ENCODE measurements around the gene PAX2.

Gene PAX2

DNA sequence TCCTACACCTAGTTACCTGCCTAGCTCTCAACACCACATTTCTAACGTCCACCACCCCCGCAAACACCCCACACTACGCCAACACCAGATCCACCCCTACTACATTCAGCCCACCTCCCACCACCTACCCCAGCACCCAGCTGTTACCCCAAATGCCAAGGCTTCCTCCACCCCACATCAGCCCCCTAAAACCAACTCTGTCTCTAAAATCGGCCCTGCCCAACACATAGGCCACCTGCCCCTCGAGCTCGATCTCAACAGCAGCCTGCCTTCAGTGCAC is 114.0 kb downstream of the PAX2 start:
- H3K4me3 ChIP-seq (ENCODE audit: low read length in 2 of 2), result no peak overlapping the region
- no peak overlapping the region for H3K9ac ChIP-seq (ENCODE audit: low read length in 2 of 2)
- no peaks in the 10 kb centered on the region for H3K36me3 ChIP-seq (ENCODE audit: control insufficient read depth in 2 of 2, insufficient read depth in 2 of 2, low read length in 2 of 2)
- no peaks in the 10 kb centered on the region for H3K4me1 ChIP-seq (ENCODE audit: control insufficient read depth, insufficient read depth, low read length)
- H3K27me3 ChIP-seq (ENCODE audit: control insufficient read depth in 1 of 2, insufficient read depth in 2 of 2, low read length in 2 of 2), result peaks cover 18 to 27% of the 10 kb centered on the region in 2 donors
- H3K27ac ChIP-seq (ENCODE audit: low read length), result no peak overlapping the region
- H3K9me3 ChIP-seq (ENCODE audit: control insufficient read depth in 2 of 2, low read length in 2 of 2), result peaks cover 0 to 2% of the 10 kb centered on the region in 2 donors

DNA sequence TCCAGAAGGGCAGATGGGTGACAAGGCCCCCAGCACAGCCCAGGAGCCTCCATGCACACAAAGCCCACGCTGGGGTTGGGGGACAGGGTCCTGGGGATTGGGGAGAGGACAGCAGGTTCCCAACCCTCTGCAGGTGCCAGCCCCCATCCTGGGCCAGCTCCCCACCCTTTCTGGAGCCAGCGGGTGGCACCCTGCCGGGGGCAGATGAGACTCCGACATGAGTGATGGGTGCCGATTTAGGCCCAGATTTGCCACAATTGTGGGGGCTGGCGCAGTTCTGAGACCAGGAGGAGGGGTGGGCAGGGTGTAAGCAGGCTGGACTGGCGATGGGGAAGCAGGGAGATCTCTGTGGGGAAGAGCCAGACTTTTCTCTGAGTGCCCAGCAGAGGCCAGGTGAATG is 118.1 kb downstream of the PAX2 start:
- H3K4me3 ChIP-seq (ENCODE audit: low read length in 2 of 2), result no peak overlapping the region
- no peak overlapping the region for H3K9ac ChIP-seq (ENCODE audit: low read length in 2 of 2)
- no peaks in the 10 kb centered on the region for H3K9me3 ChIP-seq (ENCODE audit: control insufficient read depth in 2 of 2, low read length in 2 of 2)
- H3K27ac ChIP-seq (ENCODE audit: low read length), result no peak overlapping the region
- peaks cover 35 to 47% of the 10 kb centered on the region in 2 donors for H3K27me3 ChIP-seq (ENCODE audit: control insufficient read depth in 1 of 2, insufficient read depth in 2 of 2, low read length in 2 of 2)
- no peaks in the 10 kb centered on the region for H3K36me3 ChIP-seq (ENCODE audit: control insufficient read depth in 2 of 2, insufficient read depth in 2 of 2, low read length in 2 of 2)
- no peaks in the 10 kb centered on the region for H3K4me1 ChIP-seq (ENCODE audit: control insufficient read depth, insufficient read depth, low read length)

DNA sequence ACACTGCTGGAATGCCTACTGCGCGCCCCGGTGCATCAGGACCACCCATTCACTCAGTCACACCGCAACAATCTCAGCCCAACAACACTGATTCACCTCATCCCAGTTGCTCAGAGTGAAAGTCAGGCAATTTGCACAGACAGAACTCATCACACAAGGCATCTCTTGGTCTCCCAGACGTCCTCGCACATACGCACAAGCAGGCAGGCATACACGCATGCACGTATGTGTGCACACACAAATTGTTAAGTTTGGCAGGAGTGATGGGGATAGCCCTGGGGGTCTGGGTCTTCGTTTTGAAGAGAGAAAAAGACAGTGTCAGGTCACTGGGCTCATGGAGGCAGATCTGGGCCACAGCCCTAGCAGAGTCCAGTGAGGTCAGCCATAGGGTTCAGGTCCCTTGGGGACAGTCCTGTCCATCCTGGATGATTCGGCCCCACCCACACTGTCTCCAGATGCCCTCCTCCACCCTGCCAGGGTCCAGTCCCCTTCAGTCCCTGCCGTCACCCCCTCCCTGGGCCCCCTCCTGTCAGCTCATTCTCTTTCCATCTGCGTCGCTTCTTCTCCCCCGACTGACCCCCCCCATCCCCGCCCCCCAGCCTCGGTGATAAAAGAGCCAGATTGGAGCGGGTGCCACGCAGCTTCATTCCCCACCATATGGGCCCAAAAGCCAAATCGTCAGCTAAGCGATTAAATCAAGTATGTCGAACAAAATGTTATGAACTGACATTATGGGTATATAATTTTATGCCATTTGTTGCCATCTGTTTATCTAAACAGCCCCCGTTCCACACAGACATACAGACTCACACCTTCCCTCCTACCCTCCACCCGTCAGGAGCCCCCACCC is 118.9 kb downstream of the PAX2 start:
- H3K4me1 ChIP-seq (ENCODE audit: control insufficient read depth, insufficient read depth, low read length), result no peaks in the 10 kb centered on the region
- peaks cover 28 to 41% of the 10 kb centered on the region in 2 donors for H3K27me3 ChIP-seq (ENCODE audit: control insufficient read depth in 1 of 2, insufficient read depth in 2 of 2, low read length in 2 of 2)
- H3K9me3 ChIP-seq (ENCODE audit: control insufficient read depth in 2 of 2, low read length in 2 of 2), result no peaks in the 10 kb centered on the region
- H3K27ac ChIP-seq (ENCODE audit: low read length), result no peak overlapping the region
- no peak overlapping the region for H3K4me3 ChIP-seq (ENCODE audit: low read length in 2 of 2)
- H3K36me3 ChIP-seq (ENCODE audit: control insufficient read depth in 2 of 2, insufficient read depth in 2 of 2, low read length in 2 of 2), result no peaks in the 10 kb centered on the region
- no peak overlapping the region for H3K9ac ChIP-seq (ENCODE audit: low read length in 2 of 2)

GRCh38 chr10:100864978-100865377 is 119.6 kb downstream of the PAX2 start:
- no peaks in the 10 kb centered on the region for H3K36me3 ChIP-seq (ENCODE audit: control insufficient read depth in 2 of 2, insufficient read depth in 2 of 2, low read length in 2 of 2)
- H3K27ac ChIP-seq (ENCODE audit: low read length), result no peak overlapping the region
- peaks cover 25 to 38% of the 10 kb centered on the region in 2 donors for H3K27me3 ChIP-seq (ENCODE audit: control insufficient read depth in 1 of 2, insufficient read depth in 2 of 2, low read length in 2 of 2)

DNA sequence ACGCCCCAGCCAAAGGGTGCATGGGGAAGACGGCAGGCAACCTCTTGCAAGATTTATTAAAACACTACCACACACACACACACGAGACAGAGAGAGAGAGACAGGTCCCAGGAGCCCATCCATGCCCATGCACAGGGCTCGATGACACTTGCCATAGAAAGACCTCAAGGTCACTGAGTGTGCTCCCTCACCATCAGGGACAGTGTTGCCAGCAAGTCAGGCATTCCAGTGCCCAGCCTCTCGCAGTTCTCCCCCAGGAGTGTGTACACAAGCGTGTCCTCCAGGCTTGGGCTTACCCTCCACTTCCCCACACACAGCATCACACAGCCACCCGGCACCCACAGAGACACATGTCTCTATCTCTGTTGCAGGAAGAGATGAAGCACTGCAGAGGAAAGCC is 120.6 kb downstream of the PAX2 start:
- H3K9me3 ChIP-seq (ENCODE audit: control insufficient read depth in 2 of 2, low read length in 2 of 2), result no peaks in the 10 kb centered on the region
- H3K27ac ChIP-seq (ENCODE audit: low read length), result no peak overlapping the region
- no peak overlapping the region for H3K9ac ChIP-seq (ENCODE audit: low read length in 2 of 2)
- peaks cover 25 to 38% of the 10 kb centered on the region in 2 donors for H3K27me3 ChIP-seq (ENCODE audit: control insufficient read depth in 1 of 2, insufficient read depth in 2 of 2, low read length in 2 of 2)
- no peaks in the 10 kb centered on the region for H3K4me1 ChIP-seq (ENCODE audit: control insufficient read depth, insufficient read depth, low read length)
- no peaks in the 10 kb centered on the region for H3K36me3 ChIP-seq (ENCODE audit: control insufficient read depth in 2 of 2, insufficient read depth in 2 of 2, low read length in 2 of 2)
- no peak overlapping the region for H3K4me3 ChIP-seq (ENCODE audit: low read length in 2 of 2)

More at GRCh38 chr10:100864978-100865377, 119.6 kb downstream of the PAX2 start:
- Histone ChIP-seq H3K4me3 (ENCODE audit: low read length in 2 of 2) (no peak overlapping the region), H3K9me3 (ENCODE audit: control insufficient read depth in 2 of 2, low read length in 2 of 2) (no peaks in the 10 kb centered on the region), H3K9ac (ENCODE audit: low read length in 2 of 2) (no peak overlapping the region), H3K4me1 (ENCODE audit: control insufficient read depth, insufficient read depth, low read length) (no peaks in the 10 kb centered on the region)

DNA sequence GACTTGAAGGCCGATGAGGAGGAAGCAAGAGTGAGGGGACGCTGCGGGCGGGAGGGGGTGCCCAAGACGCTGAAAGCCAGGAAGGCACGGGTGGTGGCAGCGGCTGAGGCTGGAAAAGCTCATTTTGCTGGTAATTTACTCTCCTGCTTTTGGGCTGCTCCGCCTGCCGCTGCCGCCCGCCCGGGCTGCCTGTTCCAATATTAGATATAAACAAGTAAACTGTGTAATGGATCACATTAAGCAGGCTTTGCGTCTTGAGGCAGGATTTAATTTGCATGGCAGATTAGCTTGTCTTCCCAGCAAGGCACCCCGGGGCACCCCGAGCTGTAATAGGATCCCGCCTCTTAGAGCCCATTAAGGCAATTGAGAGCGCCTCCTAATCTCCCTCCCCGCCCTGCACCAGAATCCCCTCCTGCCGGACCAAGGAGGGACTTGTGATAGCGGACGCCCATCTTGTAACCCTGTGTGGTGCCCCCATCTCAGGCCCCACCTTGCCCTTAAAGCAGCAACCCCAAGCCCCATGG is 121.3 kb downstream of the PAX2 start:
- Histone ChIP-seq H3K4me3 (ENCODE audit: low read length in 2 of 2) (no peak overlapping the region), H3K9me3 (ENCODE audit: control insufficient read depth in 2 of 2, low read length in 2 of 2) (no peaks in the 10 kb centered on the region), H3K4me1 (ENCODE audit: control insufficient read depth, insufficient read depth, low read length) (no peaks in the 10 kb centered on the region), H3K9ac (ENCODE audit: low read length in 2 of 2) (no peak overlapping the region), H3K27ac (ENCODE audit: low read length) (no peak overlapping the region), H3K27me3 (ENCODE audit: control insufficient read depth in 1 of 2, insufficient read depth in 2 of 2, low read length in 2 of 2) (peaks cover 25 to 39% of the 10 kb centered on the region in 2 donors), H3K36me3 (ENCODE audit: control insufficient read depth in 2 of 2, insufficient read depth in 2 of 2, low read length in 2 of 2) (no peaks in the 10 kb centered on the region)

DNA sequence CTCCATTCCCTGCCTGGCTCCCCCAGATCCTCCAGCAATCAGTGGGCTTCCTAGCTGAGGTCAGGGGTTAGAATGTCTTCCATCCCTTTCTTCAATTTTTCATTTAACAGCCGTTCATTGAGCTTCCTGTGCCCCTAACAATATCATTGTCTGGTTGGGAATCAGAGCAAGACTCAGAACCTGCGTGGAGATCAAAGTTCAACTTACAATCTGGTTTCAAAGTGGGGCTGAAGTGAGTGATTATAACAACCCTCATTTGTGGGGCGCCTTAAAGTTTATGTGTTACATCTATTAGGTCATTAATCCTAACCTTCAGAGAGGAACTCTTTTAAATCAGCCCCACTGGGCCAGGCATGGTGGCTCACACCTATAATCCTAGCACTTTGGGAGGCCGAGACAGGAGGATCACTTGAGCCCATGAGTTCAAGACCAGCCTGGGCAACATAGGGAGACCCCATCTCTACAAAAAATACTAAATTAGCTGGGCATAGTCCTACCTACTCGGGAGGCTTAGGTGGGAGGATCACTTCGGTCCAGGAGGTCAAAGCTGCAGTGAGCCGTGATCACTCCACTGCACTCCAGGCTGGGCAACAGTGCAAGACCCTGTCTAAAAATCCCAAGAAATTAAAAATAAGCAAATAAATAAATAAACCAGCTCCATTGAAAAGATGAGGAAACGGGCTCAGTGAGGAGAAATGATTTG is 122.0 kb downstream of the PAX2 start:
- Histone ChIP-seq H3K36me3 (ENCODE audit: control insufficient read depth in 2 of 2, insufficient read depth in 2 of 2, low read length in 2 of 2) (no peaks in the 10 kb centered on the region), H3K27ac (ENCODE audit: low read length) (no peak overlapping the region), H3K4me1 (ENCODE audit: control insufficient read depth, insufficient read depth, low read length) (no peaks in the 10 kb centered on the region), H3K9ac (ENCODE audit: low read length in 2 of 2) (no peak overlapping the region), H3K27me3 (ENCODE audit: control insufficient read depth in 1 of 2, insufficient read depth in 2 of 2, low read length in 2 of 2) (peaks cover 27 to 39% of the 10 kb centered on the region in 2 donors), H3K4me3 (ENCODE audit: low read length in 2 of 2) (no peak overlapping the region), H3K9me3 (ENCODE audit: control insufficient read depth in 2 of 2, low read length in 2 of 2) (no peaks in the 10 kb centered on the region)

DNA sequence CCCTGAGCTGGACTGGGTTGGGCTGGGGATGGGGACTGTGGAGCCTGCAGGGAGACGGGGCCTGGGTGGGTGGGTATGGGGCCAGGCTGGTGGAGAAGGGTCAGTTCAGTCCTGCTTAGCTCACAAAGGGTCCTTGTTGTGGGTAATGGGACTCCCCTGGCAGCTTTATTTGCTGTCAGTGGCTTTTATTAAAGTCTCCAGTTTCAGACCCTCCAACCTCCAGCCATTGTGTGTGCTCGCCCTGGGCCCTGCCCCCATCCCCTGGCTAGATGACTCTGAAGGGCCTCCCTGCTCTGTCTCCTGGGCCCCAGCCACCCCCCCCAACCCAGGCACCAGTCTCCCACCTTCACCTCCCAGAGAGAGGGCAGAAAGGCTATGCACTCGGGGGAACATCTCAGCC is 123.0 kb downstream of the PAX2 start:
- H3K9me3 ChIP-seq (ENCODE audit: control insufficient read depth in 2 of 2, low read length in 2 of 2), result no peaks in the 10 kb centered on the region
- no peak overlapping the region for H3K4me3 ChIP-seq (ENCODE audit: low read length in 2 of 2)
- no peak overlapping the region for H3K9ac ChIP-seq (ENCODE audit: low read length in 2 of 2)
- H3K27me3 ChIP-seq (ENCODE audit: control insufficient read depth in 1 of 2, insufficient read depth in 2 of 2, low read length in 2 of 2), result peaks cover 32 to 41% of the 10 kb centered on the region in 2 donors
- H3K4me1 ChIP-seq (ENCODE audit: control insufficient read depth, insufficient read depth, low read length), result no peaks in the 10 kb centered on the region
- no peak overlapping the region for H3K27ac ChIP-seq (ENCODE audit: low read length)
- H3K36me3 ChIP-seq (ENCODE audit: control insufficient read depth in 2 of 2, insufficient read depth in 2 of 2, low read length in 2 of 2), result no peaks in the 10 kb centered on the region

DNA sequence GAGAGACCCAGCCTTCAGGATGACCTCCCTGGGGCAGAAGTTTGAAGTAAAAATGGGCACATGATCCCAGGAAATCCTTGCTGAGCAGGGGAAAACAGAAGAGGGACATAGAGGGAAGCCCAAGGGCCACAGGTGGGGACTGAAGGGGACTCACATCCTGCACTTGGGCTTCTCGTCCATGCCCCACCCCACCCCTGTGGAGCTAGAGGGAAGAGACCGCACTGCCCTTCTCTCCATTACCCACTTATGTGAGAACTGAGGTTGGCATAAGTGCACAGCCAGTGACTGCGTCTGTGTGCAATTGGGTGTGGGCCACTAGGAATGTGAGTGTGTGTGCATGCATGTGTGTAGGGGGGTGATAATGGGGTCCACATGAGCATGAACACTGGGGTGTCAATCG is 124.0 kb downstream of the PAX2 start:
- H3K27me3 ChIP-seq (ENCODE audit: control insufficient read depth in 1 of 2, insufficient read depth in 2 of 2, low read length in 2 of 2), result peaks cover 33 to 40% of the 10 kb centered on the region in 2 donors
- H3K27ac ChIP-seq (ENCODE audit: low read length), result no peak overlapping the region
- H3K9ac ChIP-seq (ENCODE audit: low read length in 2 of 2), result no peak overlapping the region
- H3K4me1 ChIP-seq (ENCODE audit: control insufficient read depth, insufficient read depth, low read length), result no peaks in the 10 kb centered on the region
- no peak overlapping the region for H3K4me3 ChIP-seq (ENCODE audit: low read length in 2 of 2)
- no peaks in the 10 kb centered on the region for H3K9me3 ChIP-seq (ENCODE audit: control insufficient read depth in 2 of 2, low read length in 2 of 2)
- no peaks in the 10 kb centered on the region for H3K36me3 ChIP-seq (ENCODE audit: control insufficient read depth in 2 of 2, insufficient read depth in 2 of 2, low read length in 2 of 2)

DNA sequence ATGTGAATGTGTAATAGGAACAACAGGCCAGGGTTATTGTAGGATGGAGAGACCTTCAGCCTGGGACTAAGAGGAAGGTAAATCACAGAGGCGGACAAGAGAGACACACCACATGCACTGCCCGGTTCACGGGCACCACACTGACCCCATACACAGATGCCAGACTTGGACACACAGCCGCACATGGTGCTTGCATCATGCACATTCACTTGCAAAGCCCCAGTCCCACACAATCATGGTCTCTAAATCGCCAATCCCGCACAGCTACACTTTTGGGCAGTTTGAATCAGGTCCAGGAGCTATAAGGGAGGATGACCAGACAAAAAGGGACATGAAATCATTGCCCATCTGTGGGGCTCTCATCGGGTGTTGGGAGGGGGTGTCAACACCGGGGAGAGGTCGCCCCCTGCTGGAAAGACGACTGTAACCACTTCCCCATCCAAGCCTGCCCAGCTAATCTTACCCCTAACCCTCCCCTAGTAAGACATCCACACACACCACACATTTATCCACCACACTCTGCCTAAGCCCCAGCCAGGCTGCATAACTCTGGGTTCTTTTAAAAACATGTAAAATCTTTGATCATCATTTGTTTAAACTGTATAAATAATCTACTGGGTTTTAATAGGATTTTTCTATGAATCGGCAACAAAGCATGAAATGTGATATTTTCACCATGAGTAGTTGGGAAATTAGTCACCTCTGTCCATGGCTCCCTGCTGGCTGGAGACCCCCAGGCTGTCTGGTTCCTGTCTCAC is 126.8 kb downstream of the PAX2 start:
- Histone ChIP-seq H3K27ac (ENCODE audit: low read length) (no peak overlapping the region), H3K9me3 (ENCODE audit: control insufficient read depth in 2 of 2, low read length in 2 of 2) (no peaks in the 10 kb centered on the region), H3K27me3 (ENCODE audit: control insufficient read depth in 1 of 2, insufficient read depth in 2 of 2, low read length in 2 of 2) (peaks cover 29 to 36% of the 10 kb centered on the region in 2 donors)

More for the DNA sequence above, 126.8 kb downstream of the PAX2 start:
- no peaks in the 10 kb centered on the region for H3K36me3 ChIP-seq (ENCODE audit: control insufficient read depth in 2 of 2, insufficient read depth in 2 of 2, low read length in 2 of 2)
- no peaks in the 10 kb centered on the region for H3K4me1 ChIP-seq (ENCODE audit: control insufficient read depth, insufficient read depth, low read length)
- H3K4me3 ChIP-seq (ENCODE audit: low read length in 2 of 2), result no peak overlapping the region
- no peak overlapping the region for H3K9ac ChIP-seq (ENCODE audit: low read length in 2 of 2)

Data from stomach smooth muscle (tissue), 2 donors.